ENCODE measurements around the gene FGF22.
A peak's percentile ranks its signal among the peaks of the same experiment; 100 is the strongest.
"Not testable (repeated sequence)": the region's sequence is repeated elsewhere in the genome, so short reads cannot be mapped to it uniquely, and the experiment has no call there.

FGF22 gene

GRCh38 chr19:622666-623065 is 17.0 kb upstream of the FGF22 start:
- DNase-seq: no peak

- no peak for DNase-seq
Observed at GRCh38 chr19:623175-623916, 16.3 kb upstream of the FGF22 start.

DNA sequence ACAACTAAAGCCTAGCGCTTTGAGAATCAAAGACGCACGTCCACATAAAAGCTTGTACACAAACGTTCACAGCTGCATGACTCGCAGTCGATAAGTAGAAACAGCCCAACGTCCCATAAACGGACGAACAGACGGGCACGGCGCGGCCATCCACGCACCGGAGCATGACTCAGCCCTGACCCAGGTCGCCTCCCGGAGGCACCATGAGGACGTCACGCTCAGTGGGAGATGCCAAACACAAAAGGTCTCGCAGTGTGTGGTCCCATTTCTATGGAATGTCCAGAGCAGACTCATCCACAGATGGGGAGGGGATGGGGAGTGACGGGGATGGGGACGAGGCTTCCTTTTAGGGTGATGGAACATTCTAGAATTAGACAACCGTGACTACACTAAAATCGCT is 15.7 kb upstream of the FGF22 start:
- no peak for DNase-seq

GRCh38 chr19:624433-625109 is 15.1 kb upstream of the FGF22 start:
- DNase-seq: no peak

DNA sequence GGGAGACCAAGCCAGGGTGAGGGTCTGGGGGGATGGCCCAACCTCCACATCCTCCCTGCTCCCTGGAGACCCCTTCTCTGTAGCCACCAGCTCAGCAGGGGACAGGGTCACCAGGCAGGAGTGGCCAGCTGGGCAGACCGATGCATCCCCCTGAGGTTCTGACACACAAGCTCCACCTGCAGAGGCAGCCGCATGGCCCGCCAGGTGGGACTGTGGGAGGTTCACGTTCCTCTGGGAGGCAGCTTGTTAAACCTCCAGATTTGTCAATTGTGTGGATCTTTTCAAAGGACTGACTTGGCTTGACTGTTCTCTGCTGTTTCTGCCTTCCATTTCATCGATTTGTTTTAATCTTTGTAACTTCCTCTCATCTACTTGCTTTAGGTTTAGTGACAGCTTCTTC is 14.4 kb upstream of the FGF22 start:
- DNase-seq: no peak

DNA sequence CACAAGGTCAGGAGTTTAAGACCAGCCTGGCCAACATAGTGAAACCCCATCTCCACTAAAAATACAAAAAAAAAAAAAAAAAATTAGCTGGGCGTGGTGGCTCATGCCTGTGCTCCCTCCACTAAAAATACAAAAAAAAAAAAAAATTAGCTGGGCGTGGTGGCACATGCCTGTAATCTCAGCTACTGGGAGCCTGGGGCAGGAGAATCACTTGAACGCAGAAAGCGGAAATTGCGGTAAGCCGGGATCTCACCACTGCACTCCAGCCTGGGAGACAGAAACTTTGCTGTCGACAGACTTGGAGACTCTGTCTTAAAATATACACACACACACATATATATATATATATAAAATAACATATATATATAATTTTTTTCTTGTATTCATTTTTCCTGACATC is 13.1 kb upstream of the FGF22 start:
- DNase-seq: not testable (repeated sequence)

DNA sequence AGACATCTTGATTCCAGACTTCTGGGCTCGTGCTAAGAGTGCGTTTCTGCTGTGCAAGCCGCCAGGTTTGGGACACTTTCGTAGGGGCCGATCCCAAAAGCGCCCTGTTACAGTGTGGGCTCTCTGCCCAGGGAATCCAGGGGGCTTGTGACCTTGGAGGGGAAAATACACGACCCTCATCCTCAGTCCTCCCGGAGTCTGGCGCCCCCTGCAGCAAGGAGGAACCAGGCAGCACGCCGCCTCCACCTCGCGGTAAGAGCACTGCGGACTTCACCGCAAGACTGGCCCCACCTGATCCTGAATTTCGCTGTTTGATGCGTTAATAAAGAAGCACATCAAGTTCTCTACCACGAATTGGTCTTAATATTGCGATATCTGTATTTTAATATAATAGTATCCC is 11.5 kb upstream of the FGF22 start:
- no peak for DNase-seq

GRCh38 chr19:629515-629914 is 10.2 kb upstream of the FGF22 start:
- DNase-seq: not testable (repeated sequence)

- no peak for DNase-seq
Observed at GRCh38 chr19:629961-630714, 9.5 kb upstream of the FGF22 start.

- DNase-seq: no peak
Observed at GRCh38 chr19:632579-633067, 7.1 kb upstream of the FGF22 start.

DNA sequence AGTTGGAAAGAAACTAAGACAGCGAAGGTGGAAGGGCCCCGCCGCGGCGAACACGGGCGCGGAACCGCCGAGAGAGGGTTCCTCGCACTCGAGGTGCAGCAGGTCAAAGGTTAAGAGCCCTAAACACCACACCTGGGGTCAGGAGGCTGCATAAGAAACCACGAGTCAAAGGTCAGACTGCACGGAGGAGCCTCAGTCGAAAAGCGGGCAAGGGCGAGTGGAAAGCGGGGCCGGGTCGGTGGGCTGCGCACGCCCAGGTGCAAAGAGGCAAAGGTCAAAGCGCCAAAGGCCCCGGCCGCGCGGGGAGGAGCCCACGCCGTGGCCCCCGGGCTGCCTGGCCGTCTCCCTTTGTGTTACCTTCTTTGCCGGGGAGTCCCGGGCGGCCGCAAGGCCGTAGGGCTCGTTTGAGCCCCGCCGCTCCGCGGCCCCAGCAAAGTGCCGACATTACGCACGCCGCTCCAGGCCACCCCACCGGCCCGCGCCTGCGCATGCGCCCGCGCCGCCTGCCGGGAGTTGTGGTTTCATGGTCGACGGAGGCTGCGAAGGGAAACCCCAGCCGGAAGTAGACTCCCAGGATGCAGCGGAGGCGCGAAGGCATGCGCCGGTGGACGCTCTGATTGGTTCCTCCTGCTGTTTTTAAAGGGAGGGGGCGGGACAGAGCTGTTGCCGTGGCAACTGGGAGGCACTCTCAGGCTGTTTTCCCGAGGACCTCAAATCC is 6.5 kb upstream of the FGF22 start, which contains the start of gene POLRMT:
Gene POLRMT, minus strand, starts transcription at position 470 of the 718 bp plus-strand sequence. Its CDS starts 25 bp downstream, at position 445.
- peak; percentile 97 for DNase-seq

GRCh38 chr19:633786-634639 is 5.7 kb upstream of the FGF22 start:
- no peak for DNase-seq

DNA sequence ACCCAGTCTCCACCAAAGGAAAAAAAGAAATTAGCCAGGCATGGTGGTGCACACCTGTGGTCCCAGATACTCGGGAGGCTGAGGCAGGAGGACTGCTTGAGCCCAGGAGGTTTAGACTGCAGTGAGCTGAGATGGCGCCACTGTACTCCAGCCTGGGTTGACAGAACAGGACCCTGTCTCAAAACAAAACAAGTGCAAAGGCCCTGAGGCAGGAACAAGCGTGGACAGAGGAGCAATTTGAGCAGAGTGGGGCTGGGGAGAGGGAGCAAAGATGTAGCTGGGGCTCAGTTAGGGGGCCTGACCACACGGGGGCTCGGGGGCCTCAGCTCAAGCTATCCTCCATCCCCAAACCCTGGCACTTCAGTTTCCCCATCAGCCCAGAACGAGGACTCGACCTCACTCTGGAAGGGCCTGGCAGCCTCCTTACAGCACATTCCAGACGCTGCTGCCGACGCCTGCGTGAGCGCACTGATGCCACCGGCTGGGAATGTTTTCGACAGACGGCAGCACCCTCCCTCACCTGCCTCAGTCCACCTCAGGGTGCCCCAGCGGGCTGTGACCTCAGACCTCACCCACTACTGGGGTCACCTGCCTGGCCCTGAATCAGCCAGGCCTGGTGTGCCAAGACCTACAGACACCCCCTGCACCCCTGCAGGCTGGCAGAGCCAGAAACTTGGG is 4.6 kb upstream of the FGF22 start:
- no peak for DNase-seq

- no peak for DNase-seq
Observed at GRCh38 chr19:638906-639252, 800 bp upstream of the FGF22 start.

- no peak for DNase-seq
Observed at GRCh38 chr19:640161-640558, 481 bp downstream of the FGF22 start.

- DNase-seq: no peak
Observed at GRCh38 chr19:640606-641189, 1.0 kb downstream of the FGF22 start.

- no peak for DNase-seq
Observed at GRCh38 chr19:641702-642101, 2.0 kb downstream of the FGF22 start.

DNA sequence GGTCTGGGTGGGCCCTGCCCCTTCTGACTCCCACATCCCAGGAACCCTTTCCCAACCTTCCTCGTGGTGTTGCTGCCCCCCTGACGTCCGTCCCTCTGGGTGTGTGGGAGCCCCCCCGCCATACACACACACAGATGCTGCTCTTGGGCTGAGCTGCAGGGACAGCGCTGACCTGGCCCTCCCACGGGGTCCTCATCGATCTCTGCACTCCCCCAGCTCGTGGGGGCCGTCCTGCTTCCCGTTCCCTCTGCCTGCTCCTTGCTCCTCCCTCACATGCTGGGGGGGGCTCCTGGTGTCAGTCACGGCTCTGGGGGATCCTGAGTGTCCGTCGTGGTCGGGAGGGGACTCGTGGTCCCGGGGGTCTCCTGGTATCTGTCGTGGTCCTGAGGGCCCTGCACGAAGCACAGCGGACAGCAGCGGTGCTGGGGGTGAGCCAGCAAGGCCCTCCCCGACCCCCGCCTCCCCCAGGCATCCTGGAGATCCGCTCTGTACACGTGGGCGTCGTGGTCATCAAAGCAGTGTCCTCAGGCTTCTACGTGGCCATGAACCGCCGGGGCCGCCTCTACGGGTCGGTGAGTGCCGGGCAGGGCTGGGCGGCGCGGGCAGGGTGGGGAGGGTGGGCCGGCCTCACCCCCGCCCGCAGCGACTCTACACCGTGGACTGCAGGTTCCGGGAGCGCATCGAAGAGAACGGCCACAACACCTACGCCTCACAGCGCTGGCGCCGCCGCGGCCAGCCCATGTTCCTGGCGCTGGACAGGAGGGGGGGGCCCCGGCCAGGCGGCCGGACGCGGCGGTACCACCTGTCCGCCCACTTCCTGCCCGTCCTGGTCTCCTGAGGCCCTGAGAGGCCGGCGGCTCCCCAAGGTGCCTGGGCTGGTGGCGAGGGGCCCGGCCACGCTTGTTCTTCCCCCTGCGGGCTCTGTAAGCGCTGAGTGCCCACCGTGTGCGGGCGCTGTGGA is 3.4 kb downstream of the FGF22 start:
- no peak for DNase-seq

DNA sequence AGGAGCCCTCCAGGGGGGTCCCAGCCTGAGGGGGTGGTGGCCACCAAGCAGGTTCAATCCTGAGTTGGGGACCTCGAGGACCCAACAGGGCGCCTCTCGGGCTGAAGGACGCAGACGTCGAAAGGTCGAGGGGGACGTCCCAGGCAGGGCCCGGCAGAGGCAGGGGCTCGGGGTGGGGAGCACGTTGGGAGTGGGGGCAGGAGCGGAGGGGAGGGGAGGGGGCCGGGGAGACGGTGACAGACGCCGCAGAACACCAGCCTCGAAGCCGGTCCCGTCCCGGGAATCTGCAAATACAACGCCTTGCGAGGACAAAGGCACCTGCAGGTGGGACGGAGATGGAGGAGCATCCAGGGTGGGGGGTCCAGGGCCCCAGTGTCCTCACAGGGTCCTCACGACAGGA is 4.1 kb downstream of the FGF22 start:
- DNase-seq: no peak

DNA sequence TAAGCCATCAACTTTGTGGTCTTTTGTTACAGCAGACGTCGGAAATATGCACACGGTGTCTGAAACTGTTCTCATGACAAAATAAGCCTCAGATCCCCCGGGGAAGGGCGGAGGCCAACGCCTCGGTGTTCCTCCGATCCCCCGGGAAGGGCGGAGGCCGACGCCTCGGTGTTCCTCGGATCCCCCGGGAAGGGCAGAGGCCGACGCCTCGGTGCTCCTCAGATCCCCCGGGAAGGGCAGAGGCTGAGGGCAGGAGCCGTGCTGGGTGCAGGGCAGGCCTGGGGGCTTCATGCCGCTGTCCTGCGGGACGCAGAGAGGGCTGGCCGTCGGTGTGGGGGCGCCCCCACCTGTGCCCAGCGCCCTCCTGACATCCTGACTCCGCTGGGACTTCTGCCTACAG is 4.7 kb downstream of the FGF22 start:
- DNase-seq: no peak

Data from NCI-H1105 (cell line).